K562 (cell line): ENCODE measurements around the gene LAMB4. TPM values are rescaled to one million over a fixed set of nuclear protein-coding genes. Genes with fewer than 3 reads are reported as not detected.

ENCODE experiments used
- ATAC-seq: fragments of 200-7000 bp; cut with Tn5 transposase; 3 replicates; pipeline ENCODE4 v1.9.1; 2020; ENCODE audit warnings: moderate library complexity
- BruUV-seq: library from RNA; stranded (reverse); fragments of 400-500 nt; replicated peaks from 2 replicates; lab custom pipeline; 2021; lab: Mats Ljungman, UMichigan
- CTCF ChIA-PET: fragments of 300-600 bp; formaldehyde crosslinking; extraction: SDS; loops from one replicate; lab custom pipeline; 2021; ENCODE audit warnings: low intra/inter-chr PET ratio; lab: Yijun Ruan, JAX
- POLR2A ChIA-PET: fragments of 300-600, 350-650 bp; sonication (Branson Sonifier 250); formaldehyde crosslinking; extraction: SDS; loops from one replicate; lab custom pipeline; 2021; ENCODE audit warnings: antibody characterized with exemption, inconsistent platforms; lab: Yijun Ruan, JAX
- DNase-seq, 4 experiments: peaks; one replicate each; pipeline versions ENCODE4 v3.0.0 to v3.0.0-alpha.2; 2011 to 2018; ENCODE audit warnings: low spot score in 3 of 4, mixed read lengths in 3 of 4; ENCODE audit errors: extremely low read depth in 1 of 4
- FAIRE-seq: peaks from 2 replicates; lab custom pipeline; 2011; peaks lifted over from hg19 to GRCh38; lab: Jason Lieb, UNC
- H2AFZ ChIP-seq: 2 replicates; pipeline ENCODE4 v1.6.0; 2011; ENCODE audit warnings: low read depth, low read length, control low read depth, inconsistent platforms
- H3K27ac ChIP-seq: fragments of 200-600 bp; 3 replicates; pipeline ENCODE4 v1.8.0; 2011; ENCODE audit warnings: low read depth, mild to moderate bottlenecking, control low read depth, inconsistent platforms, low read length, moderate library complexity, mixed read lengths; ENCODE audit errors: extremely low read depth
- H3K27me3 ChIP-seq, 2 experiments: fragments of 300-600 bp in 1 of 2; 2 replicates in 1 of 2; 3 replicates in 1 of 2; pipeline versions ENCODE4 v1.6.0 to v1.8.0; 2011; ENCODE audit warnings: inconsistent platforms in 2 of 2, low read length in 2 of 2, mild to moderate bottlenecking in 1 of 2, mixed read lengths in 1 of 2, moderate library complexity in 1 of 2; ENCODE audit not compliant: control insufficient read depth in 2 of 2, insufficient read depth in 2 of 2
- H3K36me3 ChIP-seq: fragments of 300-600 bp; 3 replicates; pipeline ENCODE4 v1.8.0; 2011; ENCODE audit warnings: mild to moderate bottlenecking, low read length, inconsistent platforms; ENCODE audit not compliant: control insufficient read depth, insufficient read depth
- H3K4me1 ChIP-seq, 2 experiments: fragments of 200-600 bp in 1 of 2; replicated peaks in 1 of 2; 2 replicates in 1 of 2; 3 replicates in 1 of 2; pipeline versions ENCODE4 v1.5.1 to v1.8.0; 2011; ENCODE audit warnings: inconsistent platforms in 2 of 2, low read length in 2 of 2, mild to moderate bottlenecking in 1 of 2, mixed read lengths in 1 of 2, moderate library complexity in 1 of 2; ENCODE audit not compliant: control insufficient read depth in 2 of 2, insufficient read depth in 2 of 2
- H3K4me2 ChIP-seq: 2 replicates; pipeline ENCODE4 v1.6.1; 2011; ENCODE audit warnings: low read length, control low read depth, inconsistent platforms, mixed read lengths; ENCODE audit not compliant: insufficient read depth
- H3K4me3 ChIP-seq: fragments of 200-600 bp; sonication (generic), shearing (Covaris generic); 2 replicates; pipeline ENCODE4 v1.5.1; 2016; ENCODE audit warnings: control low read depth, inconsistent platforms
- H3K79me2 ChIP-seq: fragments of 200-600 bp; 3 replicates; pipeline ENCODE4 v1.8.0; 2011; ENCODE audit warnings: low read length, inconsistent platforms; ENCODE audit not compliant: control insufficient read depth, insufficient read depth
- H3K9ac ChIP-seq, 2 experiments: 2 replicates each; pipeline versions ENCODE4 v1.6.0 to v1.6.1; 2011; ENCODE audit warnings: low read depth in 2 of 2, low read length in 2 of 2, control low read depth in 1 of 2, inconsistent platforms in 1 of 2, mild to moderate bottlenecking in 1 of 2, mixed read lengths in 1 of 2; ENCODE audit not compliant: insufficient read depth in 1 of 2
- H3K9me1 ChIP-seq: one replicate; pipeline ENCODE4 v1.6.0; 2011; ENCODE audit warnings: inconsistent platforms, mild to moderate bottlenecking, low read length, moderate library complexity; ENCODE audit not compliant: control insufficient read depth, insufficient read depth
- H3K9me3 ChIP-seq: replicated peaks from 2 replicates; pipeline ENCODE4 v1.5.1; 2011; ENCODE audit warnings: low read depth, low read length, inconsistent platforms; ENCODE audit not compliant: control insufficient read depth, insufficient read depth
- H4K20me1 ChIP-seq: replicated peaks from 2 replicates; pipeline ENCODE4 v1.6.1; 2011; ENCODE audit warnings: low read length, inconsistent platforms, mixed read lengths; ENCODE audit not compliant: control insufficient read depth, insufficient read depth
- ESRRB ChIP-seq: fragments of 250-450 bp; sonication (Bioruptor Pico); IDR thresholded peaks from 2 replicates; pipeline ENCODE4 v1.5.0; 2020; ENCODE audit warnings: mild to moderate bottlenecking, moderate library complexity, borderline replicate concordance
- HMBOX1 ChIP-seq: sonication (generic); IDR thresholded peaks from 2 replicates; pipeline ENCODE4 v1.6.1; 2016
- HMGN3 ChIP-seq: IDR thresholded peaks from 2 replicates; pipeline ENCODE4 v1.6.1; 2011; ENCODE audit warnings: borderline replicate concordance, low read depth, mild to moderate bottlenecking, mixed read lengths, low read length; ENCODE audit not compliant: insufficient read length; ENCODE audit errors: extremely low read depth
- KDM4B ChIP-seq, 2 experiments: fragments of 450-650 bp in 1 of 2; sonication (generic) in 1 of 2; IDR thresholded peaks; 2 replicates each; pipeline ENCODE4 v1.6.1; 2016 to 2017; ENCODE audit warnings: borderline replicate concordance in 2 of 2, antibody characterized with exemption in 1 of 2, low read depth in 1 of 2, mild to moderate bottlenecking in 1 of 2
- MEIS2 ChIP-seq: fragments of 450-650 bp; IDR thresholded peaks from 2 replicates; pipeline ENCODE4 v1.6.1; 2014; ENCODE audit warnings: mild to moderate bottlenecking; ENCODE audit not compliant: partially characterized antibody
- RFX1 ChIP-seq: fragments of 450-650 bp; IDR thresholded peaks from 2 replicates; pipeline ENCODE4 v1.6.1; 2016; ENCODE audit warnings: mild to moderate bottlenecking, moderate library complexity
- SMAD3 ChIP-seq: fragments of 450-650 bp; formaldehyde crosslinking; conservative IDR thresholded peaks from 2 replicates; pipeline ENCODE4 v1.4.0; 2020; ENCODE audit warnings: mild to moderate bottlenecking
- TAL1 ChIP-seq: fragments of 450-650 bp; IDR thresholded peaks from 2 replicates; pipeline ENCODE4 v1.6.1; 2016; ENCODE audit warnings: mild to moderate bottlenecking
- TCF3 ChIP-seq: sonication (generic); formaldehyde crosslinking; IDR thresholded peaks from 2 replicates; pipeline ENCODE4 v1.4.0; 2020; ENCODE audit warnings: mild to moderate bottlenecking, missing genetic modification reagents
- TEAD2 ChIP-seq: fragments of 450-650 bp; IDR thresholded peaks from 2 replicates; pipeline ENCODE4 v1.6.1; 2016; ENCODE audit warnings: missing genetic modification characterization, control low read depth, missing compliant biosample characterization
- WGBS: fragments of 100-300 bp; shearing (Covaris generic); methylation state at CpG from one replicate; pipeline ENCODE4 v1.1.6; 2016; ENCODE audit warnings: low coverage, mixed read lengths; ENCODE audit not compliant: insufficient coverage; ENCODE audit errors: missing lambda C conversion rate; 5-methylcytosine and 5-hydroxymethylcytosine counted together
- in situ Hi-C: fragments of 300-500 bp; cut with MboI; formaldehyde crosslinking; loops from 4 replicates; pipeline ENCODE4 v1.15.0; 2018; ENCODE audit warnings: inconsistent platforms, mixed read lengths
- intact Hi-C: fragments of 100-400 bp; cut with micrococcal nuclease; formaldehyde crosslinking; loops from 2 replicates; pipeline ENCODE4 v1.14.2; 2022
- polyA plus RNA-seq, 8 experiments: library from polyadenylated mRNA; depleted of rRNA in 4 of 8; stranded (reverse) in 5 of 8; unstranded in 3 of 8; fragments of >200 nt; fragmentation: Nextera tagmentation in 2 of 8; fragmentation: Illumina TruSeq in 1 of 8; extraction: Ambion mirVana in 2 of 8; extraction: Trizol in 1 of 8; gene quantifications; 2 replicates each; pipeline versions ENCODE4 v1.2.1 to v1.2.3, GENCODE V29; 2011 to 2014; ENCODE audit warnings: inconsistent platforms in 1 of 8, missing spikeins in 1 of 8
- total RNA-seq, 7 experiments: library from RNA; depleted of rRNA in 6 of 7; stranded (reverse); fragments of >200 nt in 6 of 7; fragmentation: Illumina TruSeq in 2 of 7; extraction: Trizol in 2 of 7; gene quantifications; 2 replicates each; pipeline versions ENCODE4 v1.2.1 to v1.2.3, GENCODE V29; 2011 to 2021; ENCODE audit warnings: low replicate concordance in 1 of 7
- TF ChIP-seq, protein P1 (sequence below): fragments of 450-650 bp; IDR thresholded peaks from 2 replicates; pipeline ENCODE4 v1.6.1; 2016
- TF ChIP-seq, protein P2 (sequence below), 2 experiments: IDR thresholded peaks in 1 of 2; conservative IDR thresholded peaks in 1 of 2; 2 replicates each; pipeline ENCODE4 v1.6.1; 2016; ENCODE audit warnings: low read depth in 2 of 2, mild to moderate bottlenecking in 1 of 2, missing compliant biosample characterization in 1 of 2, missing genetic modification characterization in 1 of 2, moderate library complexity in 1 of 2
- TF ChIP-seq, protein P3 (sequence below): fragments of 450-650 bp; IDR thresholded peaks from 2 replicates; pipeline ENCODE4 v1.6.1; 2016; ENCODE audit warnings: borderline replicate concordance

LAMB4 gene
- total and polyA plus RNA-seq, 9 of the 15 experiments (the other 6 are each of a cell fraction or from before 2014, with no cell fraction given) = 0.06 to 0.13 (median 0.07) TPM; not detected in 6

DNA sequence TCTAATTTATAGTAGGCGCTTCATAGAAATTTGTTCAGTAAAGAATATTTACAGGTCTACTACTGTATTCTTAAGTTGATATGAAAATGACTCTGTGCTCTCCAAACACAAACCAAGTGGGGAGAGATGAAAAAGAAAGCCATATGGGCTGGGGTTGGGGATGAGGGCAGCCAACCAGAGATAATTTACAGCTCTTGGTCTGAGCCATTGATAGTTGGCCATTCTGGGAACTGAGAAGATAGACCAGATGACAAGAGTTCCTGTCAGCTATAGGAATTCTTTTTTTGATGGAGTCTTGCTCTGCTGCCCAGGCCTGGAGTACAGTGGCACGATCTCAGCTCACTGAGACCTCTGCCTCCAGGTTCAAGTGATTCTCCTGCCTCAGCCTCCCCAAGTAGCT lies 57.4 kb downstream of the LAMB4 start:
- Histone ChIP-seq H3K4me3 (no peak overlapping the region), H2AFZ (peak overlapping the region; percentile 30; the same call in 1 of the 2 replicates), H3K9ac (no peak overlapping the region), H3K4me1 (peaks cover 12 to 40% of the 10 kb centered on the region in 2 experiments), H3K36me3 (no peaks in the 10 kb centered on the region), H3K27me3 (no peaks in the 10 kb centered on the region), H3K9me1 (no peaks in the 10 kb centered on the region), H3K27ac (no peak overlapping the region), H3K79me2 (no peaks in the 10 kb centered on the region), H4K20me1 (no peaks in the 10 kb centered on the region), H3K9me3 (no peaks in the 10 kb centered on the region), H3K4me2 (no peak overlapping the region)
- WGBS = 51% methylated on average over 2 of the region's 2 CpGs
- in situ Hi-C loops (no loop called here), intact Hi-C loops (no loop called here)
- DNase-seq = no peak
- TF ChIP-seq HMGN3 = no peak
- TF ChIP-seq MEIS2 = peak; percentile 69
- TF ChIP-seq TAL1 = no peak
- TF ChIP-seq, protein P1, sequence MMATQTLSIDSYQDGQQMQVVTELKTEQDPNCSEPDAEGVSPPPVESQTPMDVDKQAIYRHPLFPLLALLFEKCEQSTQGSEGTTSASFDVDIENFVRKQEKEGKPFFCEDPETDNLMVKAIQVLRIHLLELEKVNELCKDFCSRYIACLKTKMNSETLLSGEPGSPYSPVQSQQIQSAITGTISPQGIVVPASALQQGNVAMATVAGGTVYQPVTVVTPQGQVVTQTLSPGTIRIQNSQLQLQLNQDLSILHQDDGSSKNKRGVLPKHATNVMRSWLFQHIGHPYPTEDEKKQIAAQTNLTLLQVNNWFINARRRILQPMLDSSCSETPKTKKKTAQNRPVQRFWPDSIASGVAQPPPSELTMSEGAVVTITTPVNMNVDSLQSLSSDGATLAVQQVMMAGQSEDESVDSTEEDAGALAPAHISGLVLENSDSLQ = peak; percentile 56
- no peak for TF ChIP-seq RFX1
- no peak for TF ChIP-seq ESRRB (CRISPR knock-in tag)
- 0 out of 2 replicates have a peak, but pooled peaks have one; percentile 9 for TF ChIP-seq TCF3 (CRISPR knock-in tag)
- no peak for TF ChIP-seq TEAD2
- TF ChIP-seq SMAD3 = no peak
- TF ChIP-seq, protein P2, sequence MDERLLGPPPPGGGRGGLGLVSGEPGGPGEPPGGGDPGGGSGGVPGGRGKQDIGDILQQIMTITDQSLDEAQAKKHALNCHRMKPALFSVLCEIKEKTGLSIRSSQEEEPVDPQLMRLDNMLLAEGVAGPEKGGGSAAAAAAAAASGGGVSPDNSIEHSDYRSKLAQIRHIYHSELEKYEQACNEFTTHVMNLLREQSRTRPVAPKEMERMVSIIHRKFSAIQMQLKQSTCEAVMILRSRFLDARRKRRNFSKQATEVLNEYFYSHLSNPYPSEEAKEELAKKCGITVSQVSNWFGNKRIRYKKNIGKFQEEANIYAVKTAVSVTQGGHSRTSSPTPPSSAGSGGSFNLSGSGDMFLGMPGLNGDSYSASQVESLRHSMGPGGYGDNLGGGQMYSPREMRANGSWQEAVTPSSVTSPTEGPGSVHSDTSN (CRISPR knock-in tag; IDR thresholded peaks at IDR 0.05; ENCODE audit: low read depth) = no peak
- TF ChIP-seq, protein P2 (tag; conservative IDR thresholded peaks at IDR 0.05; ENCODE audit: low read depth) = peak; percentile 53; the same call in 1 of the 2 replicates
- TF ChIP-seq HMBOX1 = no peak
- TF ChIP-seq, protein P3, sequence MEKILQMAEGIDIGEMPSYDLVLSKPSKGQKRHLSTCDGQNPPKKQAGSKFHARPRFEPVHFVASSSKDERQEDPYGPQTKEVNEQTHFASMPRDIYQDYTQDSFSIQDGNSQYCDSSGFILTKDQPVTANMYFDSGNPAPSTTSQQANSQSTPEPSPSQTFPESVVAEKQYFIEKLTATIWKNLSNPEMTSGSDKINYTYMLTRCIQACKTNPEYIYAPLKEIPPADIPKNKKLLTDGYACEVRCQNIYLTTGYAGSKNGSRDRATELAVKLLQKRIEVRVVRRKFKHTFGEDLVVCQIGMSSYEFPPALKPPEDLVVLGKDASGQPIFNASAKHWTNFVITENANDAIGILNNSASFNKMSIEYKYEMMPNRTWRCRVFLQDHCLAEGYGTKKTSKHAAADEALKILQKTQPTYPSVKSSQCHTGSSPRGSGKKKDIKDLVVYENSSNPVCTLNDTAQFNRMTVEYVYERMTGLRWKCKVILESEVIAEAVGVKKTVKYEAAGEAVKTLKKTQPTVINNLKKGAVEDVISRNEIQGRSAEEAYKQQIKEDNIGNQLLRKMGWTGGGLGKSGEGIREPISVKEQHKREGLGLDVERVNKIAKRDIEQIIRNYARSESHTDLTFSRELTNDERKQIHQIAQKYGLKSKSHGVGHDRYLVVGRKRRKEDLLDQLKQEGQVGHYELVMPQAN = no peak
- no peak for TF ChIP-seq KDM4B (IDR thresholded peaks at IDR 0.05; ENCODE audit: borderline replicate concordance in 2 of 2, low read depth in 1 of 2)
- 0 out of 3 replicates have a peak, but pooled peaks have one; percentile 10 for ATAC-seq
- no peak for FAIRE-seq
- BruUV-seq = no TSS peak
- ChIA-PET CTCF (no interaction called here), POLR2A (interaction anchor here (0.6 to 1.3 kb wide), 4 partner anchors 10 to 120 kb away, joined by 3 to 5 read pairs (median 3); no protein-coding TSS in a partner anchor)
